K562 (cell line): Measurements from ENCODE around the gene ACACB. TPM values are rescaled to one million over a fixed set of nuclear protein-coding genes. Genes with fewer than 3 reads are reported as not detected.

ENCODE experiments used
- ARID1B ChIP-seq: fragments of 450-650 bp; IDR thresholded peaks from 2 replicates; pipeline ENCODE4 v1.6.1; 2016; ENCODE audit warnings: antibody characterized with exemption, mild to moderate bottlenecking, inconsistent platforms
- CBFA2T3 ChIP-seq: fragments of 450-650 bp; IDR thresholded peaks from 2 replicates; pipeline ENCODE4 v1.6.1; 2017
- CSDE1 ChIP-seq, 2 experiments: fragments of 450-650 bp; IDR thresholded peaks; 2 replicates each; pipeline ENCODE4 v1.6.1; 2016; ENCODE audit warnings: mild to moderate bottlenecking in 1 of 2
- FOSL1 ChIP-seq: fragments of 200-800 bp; sonication (Bioruptor generic); conservative IDR thresholded peaks from 2 replicates; pipeline ENCODE4 v1.6.1; 2016; ENCODE audit warnings: missing genetic modification characterization, missing compliant biosample characterization
- NCOA6 ChIP-seq: fragments of 450-650 bp; IDR thresholded peaks from 2 replicates; pipeline ENCODE4 v1.6.1; 2017; ENCODE audit warnings: mild to moderate bottlenecking
- NFRKB ChIP-seq: fragments of 450-650 bp; IDR thresholded peaks from 2 replicates; pipeline ENCODE4 v1.6.1; 2016; ENCODE audit warnings: low read depth
- POLR3A ChIP-seq: IDR thresholded peaks from 2 replicates; pipeline ENCODE4 v1.6.1; 2011; ENCODE audit warnings: borderline replicate concordance, mild to moderate bottlenecking, moderate library complexity; ENCODE audit not compliant: insufficient read length, insufficient read depth; ENCODE audit errors: extremely low read depth
- POLR3G ChIP-seq: IDR thresholded peaks from 2 replicates; pipeline ENCODE4 v1.6.1; 2011; ENCODE audit not compliant: insufficient read length, insufficient replicate concordance; ENCODE audit errors: extremely low read depth
- SMARCE1 ChIP-seq: fragments of 450-650 bp; IDR thresholded peaks from 2 replicates; pipeline ENCODE4 v1.7.1; 2016; ENCODE audit warnings: mild to moderate bottlenecking
- SRF ChIP-seq, 2 experiments: fragments of 250-450, 450-650 bp in 1 of 2; sonication (Bioruptor Pico) in 1 of 2; sonication (generic) in 1 of 2; formaldehyde crosslinking; IDR thresholded peaks; 2 replicates each; pipeline versions ENCODE4 v1.5.0 to v1.5.1; 2020 to 2022; ENCODE audit warnings: mild to moderate bottlenecking in 1 of 2, missing genetic modification reagents in 1 of 2
- STAT5A ChIP-seq: IDR thresholded peaks from 2 replicates; pipeline ENCODE4 v1.6.1; 2012; ENCODE audit warnings: low read length, inconsistent platforms, borderline replicate concordance
- THRAP3 ChIP-seq: fragments of 450-650 bp; IDR thresholded peaks from 2 replicates; pipeline ENCODE4 v1.6.1; 2016; ENCODE audit warnings: mild to moderate bottlenecking, inconsistent platforms, borderline replicate concordance
- ZNF212 ChIP-seq: fragments of 450-650 bp; formaldehyde crosslinking; IDR thresholded peaks from 2 replicates; pipeline ENCODE4 v1.4.0; 2020; ENCODE audit warnings: mild to moderate bottlenecking
- ZNF507 ChIP-seq: conservative IDR thresholded peaks from 2 replicates; pipeline ENCODE4 v1.6.1; 2017; ENCODE audit warnings: missing genetic modification characterization, missing compliant biosample characterization
- ZSCAN32 ChIP-seq: fragments of 450-650 bp; formaldehyde crosslinking; IDR thresholded peaks from 2 replicates; pipeline ENCODE4 v1.4.0; 2020; ENCODE audit warnings: mild to moderate bottlenecking, moderate library complexity
- polyA plus RNA-seq, 8 experiments: library from polyadenylated mRNA; depleted of rRNA in 4 of 8; stranded (reverse) in 5 of 8; unstranded in 3 of 8; fragments of >200 nt; fragmentation: Nextera tagmentation in 2 of 8; fragmentation: Illumina TruSeq in 1 of 8; extraction: Ambion mirVana in 2 of 8; extraction: Trizol in 1 of 8; gene quantifications; 2 replicates each; pipeline versions ENCODE4 v1.2.1 to v1.2.3, GENCODE V29; 2011 to 2014; ENCODE audit warnings: inconsistent platforms in 1 of 8, missing spikeins in 1 of 8
- total RNA-seq, 7 experiments: library from RNA; depleted of rRNA in 6 of 7; stranded (reverse); fragments of >200 nt in 6 of 7; fragmentation: Illumina TruSeq in 2 of 7; extraction: Trizol in 2 of 7; gene quantifications; 2 replicates each; pipeline versions ENCODE4 v1.2.1 to v1.2.3, GENCODE V29; 2011 to 2021; ENCODE audit warnings: low replicate concordance in 1 of 7
- TF ChIP-seq, protein P1 (sequence below): fragments of 450-650 bp; formaldehyde crosslinking; conservative IDR thresholded peaks from 2 replicates; pipeline ENCODE4 v1.4.0; 2022; ENCODE audit warnings: mild to moderate bottlenecking, missing genetic modification characterization
- TF ChIP-seq, protein P2 (sequence below): fragments of 250-450 bp; sonication (Bioruptor Pico); IDR thresholded peaks from 2 replicates; pipeline ENCODE4 v1.6.1; 2021; ENCODE audit warnings: mild to moderate bottlenecking
- TF ChIP-seq, protein P3 (sequence below), 2 experiments: fragments of 450-650 bp; IDR thresholded peaks; 2 replicates each; pipeline ENCODE4 v1.6.1; 2018; ENCODE audit warnings: mild to moderate bottlenecking in 2 of 2, low read depth in 1 of 2; ENCODE audit not compliant: partially characterized antibody in 2 of 2
- TF ChIP-seq, protein P4 (sequence below): sonication (generic); formaldehyde crosslinking; IDR thresholded peaks from 2 replicates; pipeline ENCODE4 v1.8.0; 2023; ENCODE audit warnings: mild to moderate bottlenecking, missing genetic modification reagents

ACACB gene
- total and polyA plus RNA-seq, 9 of the 15 experiments (the other 6 are each of a cell fraction or from before 2014, with no cell fraction given), result 0.10 to 2.5 (median 0.83) TPM

DNA sequence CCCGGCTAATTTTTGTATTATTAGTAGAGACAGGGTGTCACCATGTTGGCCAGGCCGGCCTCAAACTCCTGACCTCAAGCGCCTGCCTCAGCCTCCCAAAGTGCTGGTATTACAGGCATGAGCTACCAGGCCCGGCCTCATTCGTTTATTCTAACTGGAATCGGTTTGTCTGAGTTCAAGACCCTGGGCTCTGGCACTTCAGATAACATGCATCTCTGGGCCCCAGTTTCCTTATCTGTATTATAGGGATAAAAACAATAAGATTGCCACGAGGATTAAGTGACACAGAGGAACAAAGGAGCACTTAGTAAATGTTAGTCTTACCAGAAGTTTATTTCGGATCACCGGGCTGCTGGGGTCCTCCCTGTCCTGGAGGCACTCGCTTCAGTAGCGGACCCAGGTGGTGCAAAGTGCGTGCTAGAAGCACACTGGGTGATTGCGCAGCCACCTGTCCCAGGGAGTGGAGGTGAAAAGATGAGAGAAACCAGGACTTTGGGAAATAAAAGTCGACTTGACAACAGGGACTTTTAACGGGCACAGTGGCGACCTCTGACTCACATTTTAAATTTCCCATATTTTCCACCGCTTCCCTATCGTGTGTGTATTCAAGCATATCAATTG is 37.5 kb downstream of the ACACB start (continued):
- TF ChIP-seq, protein P1, sequence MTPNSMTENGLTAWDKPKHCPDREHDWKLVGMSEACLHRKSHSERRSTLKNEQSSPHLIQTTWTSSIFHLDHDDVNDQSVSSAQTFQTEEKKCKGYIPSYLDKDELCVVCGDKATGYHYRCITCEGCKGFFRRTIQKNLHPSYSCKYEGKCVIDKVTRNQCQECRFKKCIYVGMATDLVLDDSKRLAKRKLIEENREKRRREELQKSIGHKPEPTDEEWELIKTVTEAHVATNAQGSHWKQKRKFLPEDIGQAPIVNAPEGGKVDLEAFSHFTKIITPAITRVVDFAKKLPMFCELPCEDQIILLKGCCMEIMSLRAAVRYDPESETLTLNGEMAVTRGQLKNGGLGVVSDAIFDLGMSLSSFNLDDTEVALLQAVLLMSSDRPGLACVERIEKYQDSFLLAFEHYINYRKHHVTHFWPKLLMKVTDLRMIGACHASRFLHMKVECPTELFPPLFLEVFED (CRISPR knock-in tag), result no peak
- no peak for TF ChIP-seq NFRKB
- TF ChIP-seq CBFA2T3, result peak; percentile 63
- TF ChIP-seq, protein P2, sequence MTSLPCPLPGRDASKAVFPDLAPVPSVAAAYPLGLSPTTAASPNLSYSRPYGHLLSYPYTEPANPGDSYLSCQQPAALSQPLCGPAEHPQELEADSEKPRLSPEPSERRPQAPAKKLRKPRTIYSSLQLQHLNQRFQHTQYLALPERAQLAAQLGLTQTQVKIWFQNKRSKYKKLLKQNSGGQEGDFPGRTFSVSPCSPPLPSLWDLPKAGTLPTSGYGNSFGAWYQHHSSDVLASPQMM (CRISPR knock-in tag), result no peak
- no peak for TF ChIP-seq SMARCE1
- no peak for TF ChIP-seq ZSCAN32
- peak; percentile 63; the same call in 1 of the 2 replicates for TF ChIP-seq ARID1B
- TF ChIP-seq POLR3A, result no peak
- TF ChIP-seq, protein P3, sequence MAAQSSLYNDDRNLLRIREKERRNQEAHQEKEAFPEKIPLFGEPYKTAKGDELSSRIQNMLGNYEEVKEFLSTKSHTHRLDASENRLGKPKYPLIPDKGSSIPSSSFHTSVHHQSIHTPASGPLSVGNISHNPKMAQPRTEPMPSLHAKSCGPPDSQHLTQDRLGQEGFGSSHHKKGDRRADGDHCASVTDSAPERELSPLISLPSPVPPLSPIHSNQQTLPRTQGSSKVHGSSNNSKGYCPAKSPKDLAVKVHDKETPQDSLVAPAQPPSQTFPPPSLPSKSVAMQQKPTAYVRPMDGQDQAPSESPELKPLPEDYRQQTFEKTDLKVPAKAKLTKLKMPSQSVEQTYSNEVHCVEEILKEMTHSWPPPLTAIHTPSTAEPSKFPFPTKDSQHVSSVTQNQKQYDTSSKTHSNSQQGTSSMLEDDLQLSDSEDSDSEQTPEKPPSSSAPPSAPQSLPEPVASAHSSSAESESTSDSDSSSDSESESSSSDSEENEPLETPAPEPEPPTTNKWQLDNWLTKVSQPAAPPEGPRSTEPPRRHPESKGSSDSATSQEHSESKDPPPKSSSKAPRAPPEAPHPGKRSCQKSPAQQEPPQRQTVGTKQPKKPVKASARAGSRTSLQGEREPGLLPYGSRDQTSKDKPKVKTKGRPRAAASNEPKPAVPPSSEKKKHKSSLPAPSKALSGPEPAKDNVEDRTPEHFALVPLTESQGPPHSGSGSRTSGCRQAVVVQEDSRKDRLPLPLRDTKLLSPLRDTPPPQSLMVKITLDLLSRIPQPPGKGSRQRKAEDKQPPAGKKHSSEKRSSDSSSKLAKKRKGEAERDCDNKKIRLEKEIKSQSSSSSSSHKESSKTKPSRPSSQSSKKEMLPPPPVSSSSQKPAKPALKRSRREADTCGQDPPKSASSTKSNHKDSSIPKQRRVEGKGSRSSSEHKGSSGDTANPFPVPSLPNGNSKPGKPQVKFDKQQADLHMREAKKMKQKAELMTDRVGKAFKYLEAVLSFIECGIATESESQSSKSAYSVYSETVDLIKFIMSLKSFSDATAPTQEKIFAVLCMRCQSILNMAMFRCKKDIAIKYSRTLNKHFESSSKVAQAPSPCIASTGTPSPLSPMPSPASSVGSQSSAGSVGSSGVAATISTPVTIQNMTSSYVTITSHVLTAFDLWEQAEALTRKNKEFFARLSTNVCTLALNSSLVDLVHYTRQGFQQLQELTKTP (IDR thresholded peaks at IDR 0.05; ENCODE audit: low read depth in 1 of 2, partially characterized antibody in 2 of 2), result no peak
- no peak for TF ChIP-seq POLR3G
- TF ChIP-seq ZNF507 (tag), result no peak
- TF ChIP-seq, protein P4, sequence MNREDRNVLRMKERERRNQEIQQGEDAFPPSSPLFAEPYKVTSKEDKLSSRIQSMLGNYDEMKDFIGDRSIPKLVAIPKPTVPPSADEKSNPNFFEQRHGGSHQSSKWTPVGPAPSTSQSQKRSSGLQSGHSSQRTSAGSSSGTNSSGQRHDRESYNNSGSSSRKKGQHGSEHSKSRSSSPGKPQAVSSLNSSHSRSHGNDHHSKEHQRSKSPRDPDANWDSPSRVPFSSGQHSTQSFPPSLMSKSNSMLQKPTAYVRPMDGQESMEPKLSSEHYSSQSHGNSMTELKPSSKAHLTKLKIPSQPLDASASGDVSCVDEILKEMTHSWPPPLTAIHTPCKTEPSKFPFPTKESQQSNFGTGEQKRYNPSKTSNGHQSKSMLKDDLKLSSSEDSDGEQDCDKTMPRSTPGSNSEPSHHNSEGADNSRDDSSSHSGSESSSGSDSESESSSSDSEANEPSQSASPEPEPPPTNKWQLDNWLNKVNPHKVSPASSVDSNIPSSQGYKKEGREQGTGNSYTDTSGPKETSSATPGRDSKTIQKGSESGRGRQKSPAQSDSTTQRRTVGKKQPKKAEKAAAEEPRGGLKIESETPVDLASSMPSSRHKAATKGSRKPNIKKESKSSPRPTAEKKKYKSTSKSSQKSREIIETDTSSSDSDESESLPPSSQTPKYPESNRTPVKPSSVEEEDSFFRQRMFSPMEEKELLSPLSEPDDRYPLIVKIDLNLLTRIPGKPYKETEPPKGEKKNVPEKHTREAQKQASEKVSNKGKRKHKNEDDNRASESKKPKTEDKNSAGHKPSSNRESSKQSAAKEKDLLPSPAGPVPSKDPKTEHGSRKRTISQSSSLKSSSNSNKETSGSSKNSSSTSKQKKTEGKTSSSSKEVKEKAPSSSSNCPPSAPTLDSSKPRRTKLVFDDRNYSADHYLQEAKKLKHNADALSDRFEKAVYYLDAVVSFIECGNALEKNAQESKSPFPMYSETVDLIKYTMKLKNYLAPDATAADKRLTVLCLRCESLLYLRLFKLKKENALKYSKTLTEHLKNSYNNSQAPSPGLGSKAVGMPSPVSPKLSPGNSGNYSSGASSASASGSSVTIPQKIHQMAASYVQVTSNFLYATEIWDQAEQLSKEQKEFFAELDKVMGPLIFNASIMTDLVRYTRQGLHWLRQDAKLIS, result no peak
- TF ChIP-seq FOSL1 (tag), result peak; percentile 54
- TF ChIP-seq SRF (CRISPR knock-in tag; IDR thresholded peaks at IDR 0.05), result no peak
- no peak for TF ChIP-seq THRAP3
- no peak for TF ChIP-seq ZNF212 (CRISPR knock-in tag)
- no peak for TF ChIP-seq CSDE1 (IDR thresholded peaks at IDR 0.05)
- TF ChIP-seq NCOA6, result no peak
- no peak for TF ChIP-seq STAT5A
